ENCODE results near the gene GALNT13. TPM values are rescaled to one million over a fixed set of nuclear protein-coding genes. Genes with fewer than 3 reads are reported as not detected.

Gene GALNT13
- total RNA-seq, 2 experiments from 2014 or later, result not detected

DNA sequence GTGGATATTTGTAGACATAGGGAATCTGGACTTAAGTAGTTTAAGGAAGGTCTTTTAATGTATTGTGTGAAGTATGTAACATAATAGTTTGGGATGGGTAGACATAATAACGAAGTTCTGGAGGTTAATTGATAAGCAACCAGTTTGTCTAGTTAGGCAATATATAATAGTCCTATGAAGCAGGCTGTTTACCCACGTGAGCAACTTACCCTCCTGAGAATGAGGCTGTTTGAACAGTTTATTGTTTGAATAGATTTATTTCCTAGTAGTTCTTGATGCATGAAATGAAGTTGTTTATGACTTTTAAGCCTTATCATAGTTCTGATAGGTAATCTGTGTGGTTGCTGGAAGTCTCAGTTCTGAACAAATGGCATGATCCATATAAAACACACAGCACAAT, 361.5 kb downstream of the GALNT13 start:
- ChIA-PET CTCF (ENCODE audit: unreplicated experiment) (no interaction called here), POLR2A (no interaction called here)
- no peaks in the 10 kb centered on the region for H3K9me2 ChIP-seq (ENCODE audit: insufficient read depth, low read length)
- BruUV-seq (replicated peaks), result no TSS peak
- H3K9me3 ChIP-seq (ENCODE audit: low read length), result no peaks in the 10 kb centered on the region
- DNase-seq (ENCODE audit: low spot score), result no peak
- TF ChIP-seq, protein P1, sequence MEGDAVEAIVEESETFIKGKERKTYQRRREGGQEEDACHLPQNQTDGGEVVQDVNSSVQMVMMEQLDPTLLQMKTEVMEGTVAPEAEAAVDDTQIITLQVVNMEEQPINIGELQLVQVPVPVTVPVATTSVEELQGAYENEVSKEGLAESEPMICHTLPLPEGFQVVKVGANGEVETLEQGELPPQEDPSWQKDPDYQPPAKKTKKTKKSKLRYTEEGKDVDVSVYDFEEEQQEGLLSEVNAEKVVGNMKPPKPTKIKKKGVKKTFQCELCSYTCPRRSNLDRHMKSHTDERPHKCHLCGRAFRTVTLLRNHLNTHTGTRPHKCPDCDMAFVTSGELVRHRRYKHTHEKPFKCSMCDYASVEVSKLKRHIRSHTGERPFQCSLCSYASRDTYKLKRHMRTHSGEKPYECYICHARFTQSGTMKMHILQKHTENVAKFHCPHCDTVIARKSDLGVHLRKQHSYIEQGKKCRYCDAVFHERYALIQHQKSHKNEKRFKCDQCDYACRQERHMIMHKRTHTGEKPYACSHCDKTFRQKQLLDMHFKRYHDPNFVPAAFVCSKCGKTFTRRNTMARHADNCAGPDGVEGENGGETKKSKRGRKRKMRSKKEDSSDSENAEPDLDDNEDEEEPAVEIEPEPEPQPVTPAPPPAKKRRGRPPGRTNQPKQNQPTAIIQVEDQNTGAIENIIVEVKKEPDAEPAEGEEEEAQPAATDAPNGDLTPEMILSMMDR (conservative IDR thresholded peaks at IDR 0.05; ENCODE audit: low read length), result no peak
- no peak for TF ChIP-seq EZH2phosphoT487 (IDR thresholded peaks at IDR 0.05; ENCODE audit: borderline replicate concordance, low read depth, low read length)
- no peaks in the 10 kb centered on the region for H3K79me2 ChIP-seq (ENCODE audit: insufficient read depth, low read depth, low read length)
- H3K36me3 ChIP-seq (ENCODE audit: insufficient read depth, low read length), result no peaks in the 10 kb centered on the region
- intact Hi-C loops (cut with micrococcal nuclease; ENCODE audit: unreplicated experiment), result no loop called here
- H3K4me2 ChIP-seq (ENCODE audit: low read length), result no peak overlapping the region
- no peaks in the 10 kb centered on the region for H4K20me1 ChIP-seq (ENCODE audit: insufficient read depth, low read length)
- no peak overlapping the region for H3K4me3 ChIP-seq (ENCODE audit: low read depth, low read length, poor library complexity, severe bottlenecking)
- no peak overlapping the region for H2AFZ ChIP-seq (ENCODE audit: low read length)
- H3K27ac ChIP-seq (ENCODE audit: low read depth, low read length, poor library complexity, severe bottlenecking), result no peak overlapping the region
- no peaks in the 10 kb centered on the region for H3K4me1 ChIP-seq (ENCODE audit: insufficient read depth, low read length, poor library complexity, severe bottlenecking)

DNA sequence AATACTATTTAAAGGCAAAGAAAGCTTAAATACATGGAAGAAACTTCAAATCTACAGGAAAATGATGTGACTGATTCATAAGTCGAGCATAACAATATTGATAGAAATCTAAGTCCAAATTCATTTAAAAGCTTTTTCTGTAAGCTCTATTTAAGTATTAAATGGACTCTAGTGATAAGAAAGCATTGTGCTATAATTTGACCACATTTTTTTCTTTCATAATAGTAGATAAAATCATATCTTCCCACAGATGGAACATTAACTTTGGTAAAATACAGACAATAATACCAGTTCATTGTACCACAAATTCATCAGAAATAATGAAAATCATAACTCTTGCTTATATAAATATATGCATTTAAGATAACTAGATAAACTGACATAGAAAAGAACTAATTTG, 366.5 kb downstream of the GALNT13 start:
- Histone ChIP-seq H3K9me3 (ENCODE audit: low read length) (no peaks in the 10 kb centered on the region), H3K4me3 (ENCODE audit: low read depth, low read length, poor library complexity, severe bottlenecking) (no peak overlapping the region), H3K36me3 (ENCODE audit: insufficient read depth, low read length) (no peaks in the 10 kb centered on the region), H4K20me1 (ENCODE audit: insufficient read depth, low read length) (no peaks in the 10 kb centered on the region), H3K79me2 (ENCODE audit: insufficient read depth, low read depth, low read length) (no peaks in the 10 kb centered on the region), H2AFZ (ENCODE audit: low read length) (no peak overlapping the region), H3K4me2 (ENCODE audit: low read length) (no peak overlapping the region), H3K27ac (ENCODE audit: low read depth, low read length, poor library complexity, severe bottlenecking) (no peak overlapping the region), H3K4me1 (ENCODE audit: insufficient read depth, low read length, poor library complexity, severe bottlenecking) (no peaks in the 10 kb centered on the region), H3K9me2 (ENCODE audit: insufficient read depth, low read length) (no peaks in the 10 kb centered on the region)
- intact Hi-C loops (cut with micrococcal nuclease; ENCODE audit: unreplicated experiment), result no loop called here
- POLR2A ChIA-PET, result no interaction called here
- TF ChIP-seq, protein P1 (conservative IDR thresholded peaks at IDR 0.05; ENCODE audit: low read length), result no peak
- no peak for TF ChIP-seq EZH2phosphoT487 (IDR thresholded peaks at IDR 0.05; ENCODE audit: borderline replicate concordance, low read depth, low read length)
- CTCF ChIA-PET (ENCODE audit: unreplicated experiment), result no interaction called here
- BruUV-seq (replicated peaks), result no TSS peak
- DNase-seq (ENCODE audit: low spot score), result no peak

DNA sequence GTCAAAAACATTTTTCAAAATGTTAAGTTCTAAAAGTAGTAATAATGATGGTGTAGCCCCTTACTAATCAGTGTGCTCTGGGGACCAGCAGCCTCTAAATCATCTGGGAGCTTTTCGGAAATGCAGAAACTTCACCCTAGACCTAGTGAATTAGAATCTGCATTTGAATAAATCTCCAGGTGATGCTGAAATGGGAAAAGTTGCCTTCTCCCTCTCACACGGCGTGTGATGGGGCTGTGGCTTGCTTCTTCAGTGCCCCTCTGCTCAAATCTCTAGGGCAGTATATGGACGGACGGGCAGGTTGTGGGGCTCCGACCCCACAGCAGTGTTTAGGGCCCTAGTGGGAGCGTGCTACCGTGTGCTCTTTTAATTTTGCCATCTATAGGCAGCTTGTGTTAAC, 368.6 kb downstream of the GALNT13 start:
- Histone ChIP-seq H3K9me2 (ENCODE audit: insufficient read depth, low read length) (no peaks in the 10 kb centered on the region), H3K4me2 (ENCODE audit: low read length) (no peak overlapping the region), H3K9me3 (ENCODE audit: low read length) (no peaks in the 10 kb centered on the region), H2AFZ (ENCODE audit: low read length) (no peak overlapping the region), H3K79me2 (ENCODE audit: insufficient read depth, low read depth, low read length) (no peaks in the 10 kb centered on the region), H3K27ac (ENCODE audit: low read depth, low read length, poor library complexity, severe bottlenecking) (no peak overlapping the region), H3K4me3 (ENCODE audit: low read depth, low read length, poor library complexity, severe bottlenecking) (no peak overlapping the region), H3K36me3 (ENCODE audit: insufficient read depth, low read length) (no peaks in the 10 kb centered on the region), H3K4me1 (ENCODE audit: insufficient read depth, low read length, poor library complexity, severe bottlenecking) (no peaks in the 10 kb centered on the region), H4K20me1 (ENCODE audit: insufficient read depth, low read length) (no peaks in the 10 kb centered on the region)
- no peak for DNase-seq (ENCODE audit: low spot score)
- TF ChIP-seq, protein P1 (conservative IDR thresholded peaks at IDR 0.05; ENCODE audit: low read length), result no peak
- TF ChIP-seq EZH2phosphoT487 (IDR thresholded peaks at IDR 0.05; ENCODE audit: borderline replicate concordance, low read depth, low read length), result no peak
- intact Hi-C loops (cut with micrococcal nuclease; ENCODE audit: unreplicated experiment), result no loop called here
- ChIA-PET CTCF (ENCODE audit: unreplicated experiment) (no interaction called here), POLR2A (no interaction called here)
- no TSS peak for BruUV-seq (replicated peaks)

All from OCI-LY7 (cell line).